ENCODE data around the gene SELE. TPM values are rescaled to one million over a fixed set of nuclear protein-coding genes. Genes with fewer than 3 reads are reported as not detected.

Gene SELE
- total and polyA plus RNA-seq, 7 donors, result 0.12 to 1.3 (median 0.27) TPM; not detected in 1

DNA sequence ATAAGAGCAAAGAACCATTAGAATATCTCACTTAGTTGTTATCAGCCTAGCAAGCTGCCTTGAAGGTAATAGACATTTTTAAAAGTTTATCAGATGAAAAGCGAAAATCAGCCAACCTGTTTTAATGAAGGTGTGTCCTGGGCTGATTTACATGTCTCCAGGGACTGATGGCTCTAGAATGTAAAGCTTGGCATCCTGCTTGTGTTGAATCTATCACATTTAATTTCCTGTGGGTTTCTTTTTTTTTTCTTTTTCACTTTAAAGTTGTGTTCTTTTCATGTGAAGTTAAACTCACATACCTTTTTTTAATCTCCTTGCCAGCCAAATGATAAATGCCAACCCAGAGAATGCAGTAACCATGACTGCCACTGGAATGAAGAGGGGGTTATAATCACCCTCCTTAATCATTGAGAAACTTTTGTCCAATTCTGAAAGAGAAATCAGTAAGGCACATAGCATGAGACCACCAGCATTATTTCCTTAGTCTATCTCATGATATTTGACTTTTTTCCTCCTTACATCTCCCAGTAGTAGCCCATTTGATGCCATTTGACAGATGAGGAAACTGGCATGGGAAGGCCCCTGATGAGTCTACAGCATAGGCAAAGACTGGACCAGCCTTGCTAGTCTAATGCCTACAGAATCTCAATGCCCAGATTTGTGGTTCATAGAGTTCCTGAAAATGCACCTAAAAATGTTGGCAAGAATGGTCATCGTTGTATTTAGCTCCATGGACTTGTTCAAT is 32.4 kb downstream of the SELE start:
- H3K4me1 ChIP-seq, result no peaks in the 10 kb centered on the region
- no peak overlapping the region for H3K27ac ChIP-seq
- ATAC-seq (no peak), DNase-seq (no peak)
- no peaks in the 10 kb centered on the region for H3K9me3 ChIP-seq
- TF ChIP-seq, protein P1, sequence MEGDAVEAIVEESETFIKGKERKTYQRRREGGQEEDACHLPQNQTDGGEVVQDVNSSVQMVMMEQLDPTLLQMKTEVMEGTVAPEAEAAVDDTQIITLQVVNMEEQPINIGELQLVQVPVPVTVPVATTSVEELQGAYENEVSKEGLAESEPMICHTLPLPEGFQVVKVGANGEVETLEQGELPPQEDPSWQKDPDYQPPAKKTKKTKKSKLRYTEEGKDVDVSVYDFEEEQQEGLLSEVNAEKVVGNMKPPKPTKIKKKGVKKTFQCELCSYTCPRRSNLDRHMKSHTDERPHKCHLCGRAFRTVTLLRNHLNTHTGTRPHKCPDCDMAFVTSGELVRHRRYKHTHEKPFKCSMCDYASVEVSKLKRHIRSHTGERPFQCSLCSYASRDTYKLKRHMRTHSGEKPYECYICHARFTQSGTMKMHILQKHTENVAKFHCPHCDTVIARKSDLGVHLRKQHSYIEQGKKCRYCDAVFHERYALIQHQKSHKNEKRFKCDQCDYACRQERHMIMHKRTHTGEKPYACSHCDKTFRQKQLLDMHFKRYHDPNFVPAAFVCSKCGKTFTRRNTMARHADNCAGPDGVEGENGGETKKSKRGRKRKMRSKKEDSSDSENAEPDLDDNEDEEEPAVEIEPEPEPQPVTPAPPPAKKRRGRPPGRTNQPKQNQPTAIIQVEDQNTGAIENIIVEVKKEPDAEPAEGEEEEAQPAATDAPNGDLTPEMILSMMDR (IDR thresholded peaks at IDR 0.05), result no peak
- H3K36me3 ChIP-seq (ENCODE audit: insufficient read depth in 1 of 2, low read depth in 1 of 2), result no peaks in the 10 kb centered on the region
- no peak overlapping the region for H3K4me3 ChIP-seq
- H3K27me3 ChIP-seq (ENCODE audit: insufficient read depth in 3 of 3, low read length in 2 of 3), result peaks cover 0 to 3% (median 0%) of the 10 kb centered on the region in 3 donors
- WGBS, 3 donors, result 59 to 89% (median 88%) methylated on average over 2 of the region's 2 CpGs
- intact Hi-C loops (cut with DNase I), result loop anchor here in 1 of 2 donors (5.0 kb wide), 1 partner anchor 99 kb away; no protein-coding TSS in a partner anchor

DNA sequence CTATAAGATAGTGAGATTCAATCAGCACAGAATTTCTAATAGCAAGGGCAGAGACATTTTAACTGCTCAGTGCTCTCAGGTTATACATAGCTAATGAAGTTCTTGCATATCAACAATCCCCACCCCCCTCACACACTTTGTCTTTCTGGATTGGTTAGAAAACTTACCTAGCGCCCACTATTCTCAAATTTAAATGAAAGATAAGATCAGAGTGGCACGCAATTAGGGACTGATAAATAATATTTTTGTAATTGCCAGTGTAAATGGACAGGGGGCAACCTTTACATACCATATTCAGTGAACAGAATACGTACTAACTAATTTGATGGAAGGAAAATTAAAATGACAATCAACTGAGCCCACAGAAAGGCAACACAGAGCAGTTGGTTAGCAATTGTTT is 34.2 kb downstream of the SELE start:
- Histone ChIP-seq H3K4me1 (no peaks in the 10 kb centered on the region), H3K27ac (no peak overlapping the region), H3K9me3 (no peaks in the 10 kb centered on the region), H3K36me3 (ENCODE audit: insufficient read depth in 1 of 2, low read depth in 1 of 2) (no peaks in the 10 kb centered on the region), H3K27me3 (ENCODE audit: insufficient read depth in 3 of 3, low read length in 2 of 3) (peaks cover 0 to 3% (median 0%) of the 10 kb centered on the region in 3 donors), H3K4me3 (no peak overlapping the region)
- ATAC-seq (no peak), DNase-seq (no peak)
- TF ChIP-seq, protein P1 (IDR thresholded peaks at IDR 0.05), result no peak
- WGBS, 3 donors, result 57 to 81% (median 75%) methylated on average over 3 of the region's 3 CpGs
- intact Hi-C loops (cut with DNase I), result loop anchor here (5.0 to 10.0 kb wide), 2 partner anchors 85 to 97 kb away; no protein-coding TSS in a partner anchor

DNA sequence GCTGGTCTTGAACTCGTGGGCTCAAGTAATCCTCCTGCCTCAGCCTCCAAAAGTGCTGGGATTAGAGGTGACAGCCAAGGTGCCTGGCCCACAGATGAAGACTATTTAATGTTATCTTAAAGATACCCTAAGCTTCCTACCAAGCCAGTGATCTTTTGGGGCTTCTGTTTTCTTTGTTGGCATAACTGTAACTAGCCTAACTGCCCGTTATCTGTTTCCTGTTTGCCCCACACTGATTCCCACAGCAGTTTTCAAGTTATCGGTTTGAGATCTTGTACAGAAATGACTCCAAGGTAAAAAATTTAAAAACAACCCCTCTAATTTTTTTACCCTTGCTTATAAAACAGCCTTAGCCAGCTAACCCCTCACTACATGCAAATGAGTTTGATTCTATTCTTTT is 34.9 kb downstream of the SELE start:
- TF ChIP-seq, protein P1 (IDR thresholded peaks at IDR 0.05), result no peak
- Histone ChIP-seq H3K4me3 (no peak overlapping the region), H3K9me3 (no peaks in the 10 kb centered on the region), H3K27ac (no peak overlapping the region), H3K4me1 (no peaks in the 10 kb centered on the region), H3K36me3 (ENCODE audit: insufficient read depth in 1 of 2, low read depth in 1 of 2) (no peaks in the 10 kb centered on the region), H3K27me3 (ENCODE audit: insufficient read depth in 3 of 3, low read length in 2 of 3) (peaks cover 0 to 3% (median 0%) of the 10 kb centered on the region in 3 donors)
- intact Hi-C loops (cut with DNase I), result loop anchor here in 1 of 2 donors (10.0 kb wide), 1 partner anchor 84 kb away; no protein-coding TSS in a partner anchor
- 69 to 79% (median 76%) methylated on average over 3 of the region's 3 CpGs for WGBS, 3 donors
- ATAC-seq (no peak), DNase-seq (no peak)

DNA sequence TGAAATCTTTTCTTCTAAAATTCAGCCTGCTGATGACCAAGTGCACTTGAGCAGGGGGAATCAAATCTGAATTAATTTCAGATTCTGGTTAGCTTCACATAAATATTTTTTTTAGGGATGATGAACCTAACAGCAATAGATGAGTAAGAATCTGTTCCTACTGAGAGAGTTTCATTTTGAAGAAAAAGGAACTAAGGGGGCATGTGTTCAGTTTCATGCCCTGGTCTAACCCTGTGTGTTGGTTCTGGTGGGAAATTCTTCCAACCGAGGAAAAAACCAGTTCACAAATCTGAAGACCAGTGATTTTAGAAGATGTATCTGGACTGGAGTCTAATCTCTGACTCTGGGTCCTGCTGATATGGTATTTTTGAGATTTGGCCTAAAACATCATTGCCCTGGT is 36.1 kb downstream of the SELE start:
- intact Hi-C loops (cut with DNase I), result loop anchor here in 1 of 2 donors (10.0 kb wide), 1 partner anchor 83 kb away; no protein-coding TSS in a partner anchor
- no peak for ATAC-seq

More for the DNA sequence above, 36.1 kb downstream of the SELE start:
- no peaks in the 10 kb centered on the region for H3K9me3 ChIP-seq
- no peak for DNase-seq
- no peaks in the 10 kb centered on the region for H3K36me3 ChIP-seq (ENCODE audit: insufficient read depth in 1 of 2, low read depth in 1 of 2)
- TF ChIP-seq, protein P1 (IDR thresholded peaks at IDR 0.05), result no peak
- peaks cover 0 to 3% (median 0%) of the 10 kb centered on the region in 3 donors for H3K27me3 ChIP-seq (ENCODE audit: insufficient read depth in 3 of 3, low read length in 2 of 3)
- no peak overlapping the region for H3K27ac ChIP-seq
- H3K4me1 ChIP-seq, result no peaks in the 10 kb centered on the region
- no peak overlapping the region for H3K4me3 ChIP-seq
- 77 to 89% (median 78%) methylated on average over 1 of the region's 1 CpG for whole genome bisulfite sequencing, 3 donors
